Superior temporal gyrus (tissue), 1 donor: Measurements from ENCODE around the gene SPOP.
"Not testable (repeated sequence)": the region's sequence is repeated elsewhere in the genome, so short reads cannot be mapped to it uniquely, and the experiment has no call there.

ENCODE experiments used
- DNase-seq: peaks from one replicate; pipeline ENCODE4 v3.0.0-alpha.2; 2016; ENCODE audit errors: extremely low spot score

The SPOP gene

GRCh38 chr17:49695698-49696232 is 17.9 kb upstream of the SPOP start:
- DNase-seq = no peak

GRCh38 chr17:49694847-49695697 is 17.2 kb upstream of the SPOP start:
- DNase-seq = peak; percentile 74

- no peak for DNase-seq
Measured at GRCh38 chr17:49692751-49693150, 14.9 kb upstream of the SPOP start.

GRCh38 chr17:49691677-49692191 is 13.8 kb upstream of the SPOP start:
- DNase-seq = no peak

GRCh38 chr17:49691086-49691676 is 13.3 kb upstream of the SPOP start:
- DNase-seq = no peak

- no peak for DNase-seq
Measured at GRCh38 chr17:49690256-49690655, 12.4 kb upstream of the SPOP start.

- no peak for DNase-seq
Measured at GRCh38 chr17:49688848-49689247, 11.0 kb upstream of the SPOP start.

- no peak for DNase-seq
Measured at GRCh38 chr17:49687878-49688491, 10.1 kb upstream of the SPOP start.

GRCh38 chr17:49681106-49681979 is 3.4 kb upstream of the SPOP start:
- DNase-seq = no peak

GRCh38 chr17:49680314-49680713 is 2.4 kb upstream of the SPOP start:
- no peak for DNase-seq

GRCh38 chr17:49677134-49677932 is 564 bp downstream of the SPOP start:
- DNase-seq = peak; percentile 94

GRCh38 chr17:49676276-49676868 is 1.5 kb downstream of the SPOP start:
- DNase-seq = no peak

- DNase-seq = peak; percentile 5
Measured at GRCh38 chr17:49674507-49674906, 3.4 kb downstream of the SPOP start.

- DNase-seq = not testable (repeated sequence)
Measured at GRCh38 chr17:49673679-49674078, 4.2 kb downstream of the SPOP start.

- no peak for DNase-seq
Measured at GRCh38 chr17:49670641-49671040, 7.3 kb downstream of the SPOP start.

- no peak for DNase-seq
Measured at GRCh38 chr17:49670002-49670401, 7.9 kb downstream of the SPOP start.

- no peak for DNase-seq
Measured at GRCh38 chr17:49667854-49668253, 10.0 kb downstream of the SPOP start.

- no peak for DNase-seq
Measured at GRCh38 chr17:49664706-49665211, 13.1 kb downstream of the SPOP start.

GRCh38 chr17:49659661-49660382 is 18.1 kb downstream of the SPOP start:
- no peak for DNase-seq
